Measurements from ENCODE around the gene CENPO. TPM values are rescaled to one million over a fixed set of nuclear protein-coding genes. Genes with fewer than 3 reads are reported as not detected.
"Not testable (repeated sequence)": the region's sequence is repeated elsewhere in the genome, so short reads cannot be mapped to it uniquely, and the experiment has no call there.

CENPO gene
- total RNA-seq, 1 donor from 2014 or later, result 3.1 TPM

DNA sequence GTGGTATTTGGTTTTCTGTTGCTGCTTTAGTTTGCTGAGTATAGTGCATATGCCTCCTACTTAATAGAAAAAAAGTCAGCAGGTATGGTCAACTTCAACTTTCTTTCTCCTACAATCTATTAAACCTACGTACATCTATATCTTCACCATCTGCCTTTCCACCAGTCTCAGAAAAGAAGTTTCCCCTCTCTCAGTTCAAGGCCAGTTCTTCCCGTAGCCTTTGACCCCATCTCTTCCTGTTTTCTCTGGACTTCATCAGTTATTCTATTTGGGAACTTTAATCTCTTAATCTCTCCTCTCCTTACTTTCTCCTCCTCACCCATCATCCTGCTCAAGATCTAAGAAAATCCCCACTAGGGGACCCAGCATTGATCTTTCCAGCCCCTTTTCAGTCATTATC, 5.7 kb upstream of the CENPO start:
- no peak for DNase-seq (ENCODE audit: low spot score)

- no peak for DNase-seq (ENCODE audit: low spot score)
Observed at GRCh38 chr2:24788816-24789215, 4.4 kb upstream of the CENPO start.

GRCh38 chr2:24791452-24791851, 1.8 kb upstream of the CENPO start:
- DNase-seq (ENCODE audit: low spot score), result no peak

DNA sequence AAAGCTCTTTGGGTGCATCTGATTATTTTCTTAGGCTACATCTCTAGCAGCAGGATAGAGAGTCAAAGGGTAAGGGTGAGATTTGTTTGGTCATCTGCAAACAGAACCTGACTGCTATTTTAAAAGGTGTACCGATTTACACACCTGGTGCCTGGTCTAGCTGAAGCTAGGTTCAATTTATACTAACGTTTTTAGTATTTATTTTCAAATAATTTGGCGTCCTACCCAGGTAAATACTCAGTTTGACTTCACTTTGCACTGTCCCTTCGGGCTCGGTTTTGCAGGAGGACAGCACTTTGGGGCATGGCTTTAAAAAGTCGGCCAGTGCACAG, 717 bp upstream of the CENPO start:
- no peak for DNase-seq (ENCODE audit: low spot score)

DNA sequence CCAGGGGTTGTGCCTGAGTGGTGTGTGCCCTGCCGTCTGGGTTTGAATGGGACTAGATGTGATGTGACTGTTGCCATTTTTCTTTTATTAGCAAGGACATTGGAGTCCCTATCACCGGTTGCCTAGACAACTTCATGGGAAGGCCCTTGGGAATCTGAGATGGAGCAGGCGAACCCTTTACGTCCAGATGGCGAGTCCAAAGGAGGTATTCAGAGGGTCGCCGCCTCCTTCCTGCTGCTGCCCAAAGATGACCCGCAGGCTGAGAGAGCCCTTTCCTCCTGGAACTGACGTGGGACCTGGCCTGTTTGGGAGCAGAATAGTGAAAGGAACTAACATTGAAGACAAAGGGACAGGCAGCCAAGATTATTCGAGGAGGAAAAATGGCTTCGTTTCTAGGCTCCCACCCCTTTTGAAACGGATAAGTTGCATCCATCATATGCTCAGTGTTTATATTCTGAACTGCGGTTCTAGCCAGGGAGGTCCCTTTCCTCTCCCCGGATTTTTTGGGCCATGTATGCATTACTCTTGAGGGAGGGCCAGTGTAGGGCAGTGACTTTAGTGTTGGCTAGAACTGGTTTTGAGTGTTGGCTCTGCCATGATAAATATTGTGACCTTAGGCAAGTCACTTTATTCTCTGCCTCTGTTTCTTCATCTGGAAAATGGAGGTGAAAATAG, 673 bp downstream of the CENPO start:
- peak; percentile 14 for DNase-seq (ENCODE audit: low spot score)

DNA sequence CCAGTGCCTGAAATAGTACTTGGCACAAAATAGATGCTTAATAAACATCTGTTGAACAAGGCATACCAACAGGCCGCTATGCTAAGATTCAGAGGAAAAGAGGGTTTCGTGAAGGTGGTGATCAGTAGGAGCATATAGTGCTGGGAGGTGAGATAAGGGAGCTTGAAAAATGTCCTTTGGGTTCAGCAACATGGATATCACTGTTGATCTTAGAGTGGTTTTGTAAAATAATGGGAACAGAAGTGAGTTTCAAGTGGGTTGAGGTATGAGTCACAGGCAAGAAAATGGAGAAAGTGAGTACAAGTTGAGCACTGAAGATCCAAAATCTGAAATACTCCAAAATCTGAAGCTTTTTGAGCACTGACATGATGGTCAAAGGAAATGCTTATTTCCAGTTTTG, 4.4 kb downstream of the CENPO start:
- DNase-seq (ENCODE audit: low spot score), result no peak

DNA sequence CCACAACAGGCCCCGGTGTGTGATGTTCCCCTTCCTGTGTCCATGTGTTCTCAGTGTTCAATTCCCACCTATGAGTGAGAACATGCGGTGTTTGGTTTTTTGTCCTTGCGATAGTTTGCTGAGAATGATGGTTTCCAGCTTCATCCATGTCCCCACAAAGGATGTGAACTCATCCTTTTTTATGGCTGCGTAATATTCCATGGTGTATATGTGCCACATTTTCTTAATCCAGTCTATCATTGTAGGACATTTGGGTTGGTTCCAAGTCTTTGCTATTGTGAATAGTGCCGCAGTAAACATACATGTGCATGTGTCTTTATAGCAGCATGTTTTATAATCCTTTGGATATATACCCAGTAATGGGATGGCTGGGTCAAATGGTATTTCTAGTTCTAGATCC, 7.3 kb downstream of the CENPO start:
- not testable (repeated sequence) for DNase-seq (ENCODE audit: low spot score)

- DNase-seq (ENCODE audit: low spot score), result not testable (repeated sequence)
Observed at GRCh38 chr2:24805811-24806660, 12.8 kb downstream of the CENPO start.

DNA sequence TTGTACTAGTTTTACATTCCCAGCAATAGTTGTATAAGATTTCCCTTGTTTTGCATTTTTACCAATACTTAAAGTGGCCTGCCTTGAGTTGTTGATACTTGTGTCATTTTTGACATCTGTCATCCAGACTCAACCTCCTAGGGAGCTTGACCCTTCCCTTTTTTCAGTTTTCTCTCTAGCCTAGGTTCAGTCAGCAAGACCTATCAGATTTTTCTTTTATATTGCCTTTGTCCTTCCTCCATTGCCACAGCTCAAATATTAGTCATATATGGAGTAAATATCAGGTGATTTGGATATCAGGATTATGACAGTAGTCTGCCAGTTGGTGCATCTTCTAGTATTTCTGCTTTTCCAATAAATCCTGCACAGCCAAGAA, 13.4 kb downstream of the CENPO start:
- DNase-seq (ENCODE audit: low spot score), result no peak

GRCh38 chr2:24809316-24810007, 16.2 kb downstream of the CENPO start:
- DNase-seq (ENCODE audit: low spot score), result no peak

DNA sequence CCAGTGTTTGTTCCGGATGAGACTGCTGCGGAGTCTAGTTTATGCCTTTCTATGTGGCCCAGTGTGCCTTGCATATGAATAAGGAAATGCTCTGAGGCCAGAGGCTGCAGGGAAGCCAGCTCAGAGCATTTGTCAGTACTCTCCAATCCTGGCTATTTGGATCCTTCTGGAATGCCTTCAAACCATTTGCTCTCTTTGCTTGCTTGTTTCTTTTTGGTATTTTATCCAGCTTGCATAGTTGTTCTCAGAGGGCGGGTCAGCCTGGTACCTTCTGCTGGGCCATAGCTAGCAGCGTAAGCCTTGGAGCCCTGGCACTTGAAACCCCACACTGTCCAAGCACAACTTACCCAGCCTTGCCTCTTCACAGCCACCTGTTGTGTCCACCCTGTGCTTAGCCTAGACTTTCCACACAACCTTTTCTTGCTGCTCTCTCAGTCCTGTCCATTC, 20.5 kb downstream of the CENPO start:
- DNase-seq (ENCODE audit: low spot score), result no peak

DNA sequence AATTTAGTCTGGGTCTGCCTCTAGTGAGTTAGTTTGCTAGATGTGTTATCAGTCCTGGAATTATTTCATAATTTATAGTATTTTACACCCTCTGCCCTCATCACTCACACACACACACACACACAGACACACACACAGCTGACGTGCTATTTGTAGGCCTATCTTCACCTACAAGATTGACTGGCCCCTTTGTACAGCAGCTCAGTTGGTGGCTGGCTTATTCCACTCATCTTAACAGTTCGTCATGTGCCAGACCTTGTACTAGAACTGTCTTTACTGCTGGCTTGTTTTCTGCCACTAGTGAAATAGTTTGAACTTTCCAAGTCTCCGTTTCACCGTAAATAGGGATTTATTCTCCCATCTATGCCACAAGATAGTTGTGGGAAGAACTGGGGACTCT, 21.3 kb downstream of the CENPO start:
- no peak for DNase-seq (ENCODE audit: low spot score)

- no peak for DNase-seq (ENCODE audit: low spot score)
Observed at GRCh38 chr2:24815171-24815570, 21.9 kb downstream of the CENPO start.

DNA sequence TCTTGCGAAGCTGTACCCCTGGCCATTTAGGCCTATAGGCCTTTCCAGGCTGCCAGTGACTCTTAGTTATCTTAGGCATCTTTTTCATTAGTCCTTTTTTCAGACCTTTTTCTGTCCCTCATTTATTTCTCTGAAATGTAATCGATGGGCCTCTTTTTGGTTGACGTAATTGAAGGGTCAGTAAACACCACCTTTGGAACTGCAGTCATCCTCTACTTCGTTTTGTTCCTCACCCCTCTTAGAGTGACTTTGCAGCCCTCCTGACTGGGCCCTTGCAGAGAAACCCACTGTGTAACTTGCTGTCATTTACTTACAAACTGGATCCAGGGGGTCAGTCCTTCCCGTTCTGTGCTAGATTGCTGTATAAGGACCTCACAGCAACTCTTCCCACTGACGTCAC, 23.2 kb downstream of the CENPO start:
- DNase-seq (ENCODE audit: low spot score), result no peak

DNA sequence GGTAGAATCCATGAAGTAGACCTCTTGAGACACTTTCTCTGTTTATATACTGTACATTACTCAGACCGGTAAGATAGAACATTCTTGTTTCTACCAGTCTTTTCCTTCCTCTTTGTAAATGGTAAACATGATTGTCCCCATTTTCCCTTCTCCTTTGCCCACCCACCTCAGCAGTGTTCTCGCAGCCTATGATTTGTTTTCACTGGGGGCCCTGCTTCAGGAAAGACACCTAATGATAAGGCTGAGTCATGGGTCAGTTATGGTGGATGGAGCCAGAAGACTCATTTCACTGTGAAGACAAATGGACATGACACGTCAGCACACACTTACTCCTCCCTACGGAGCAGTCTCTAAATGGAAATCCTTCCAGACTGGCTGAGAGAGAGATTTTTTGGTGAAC, 23.7 kb downstream of the CENPO start:
- DNase-seq (ENCODE audit: low spot score), result no peak

- DNase-seq (ENCODE audit: low spot score), result no peak
Observed at GRCh38 chr2:24818721-24819167, 25.5 kb downstream of the CENPO start.

DNA sequence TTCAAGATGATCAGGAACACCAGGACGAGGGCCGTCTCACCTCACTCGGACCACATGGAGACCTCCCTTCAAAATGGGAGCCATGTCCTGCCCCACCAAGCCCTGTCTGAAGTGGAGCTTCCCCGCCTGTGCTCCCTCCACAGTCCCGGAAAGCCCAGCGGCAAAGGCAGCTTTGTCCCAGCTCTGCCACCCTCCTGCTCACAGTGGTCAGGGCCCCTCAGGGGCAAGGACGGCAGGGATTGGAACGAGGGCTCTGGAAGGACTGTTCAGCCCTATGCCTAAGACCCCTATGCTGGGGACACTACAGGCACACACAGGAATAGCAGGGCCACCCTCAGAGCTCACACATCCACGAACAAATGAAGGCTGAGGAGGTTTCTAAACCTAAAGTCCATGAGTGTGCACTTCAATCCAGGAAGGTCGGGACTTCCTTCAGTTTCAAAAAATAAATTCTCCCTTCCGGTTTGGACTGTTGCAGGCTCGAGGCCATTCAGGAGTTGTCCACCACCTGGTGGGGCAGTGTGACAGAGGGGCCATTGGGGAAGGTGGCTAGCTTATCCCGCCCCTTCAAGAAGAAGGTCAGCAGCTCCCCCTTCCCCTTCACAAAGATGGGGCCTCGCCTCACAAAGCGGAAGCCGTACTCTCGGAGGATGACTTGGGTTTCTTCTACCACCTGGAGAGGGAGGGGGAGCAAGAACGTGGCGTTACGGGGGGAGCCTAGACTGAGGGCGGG, 26.4 kb downstream of the CENPO start:
- DNase-seq (ENCODE audit: low spot score), result no peak

- no peak for DNase-seq (ENCODE audit: low spot score)
Observed at GRCh38 chr2:24820175-24820513, 26.9 kb downstream of the CENPO start.

GRCh38 chr2:24820598-24821432, 27.6 kb downstream of the CENPO start:
- DNase-seq (ENCODE audit: low spot score), result no peak

- DNase-seq (ENCODE audit: low spot score), result no peak
Observed at GRCh38 chr2:24821433-24821891, 28.2 kb downstream of the CENPO start.
